Karpas-422 (cell line): ENCODE data around the gene TBC1D22A. TPM values are rescaled to one million over a fixed set of nuclear protein-coding genes. Genes with fewer than 3 reads are reported as not detected.
"Not testable (repeated sequence)": the region's sequence is repeated elsewhere in the genome, so short reads cannot be mapped to it uniquely, and the experiment has no call there.

ENCODE experiments used
- DNase-seq: peaks from one replicate; pipeline ENCODE4 v3.0.0-alpha.2; 2015
- H2AFZ ChIP-seq: fragments of 200-600 bp; sonication (generic); 2 replicates; pipeline ENCODE4 v1.6.1; 2014; ENCODE audit warnings: antibody characterized with exemption, low read length, mixed read lengths
- H3K27ac ChIP-seq: fragments of 200-600 bp; sonication (generic); 2 replicates; pipeline ENCODE4 v1.5.1; 2014; ENCODE audit warnings: mild to moderate bottlenecking, low read length, moderate library complexity
- H3K27me3 ChIP-seq: fragments of 200-600 bp; sonication (generic); 2 replicates; pipeline ENCODE4 v1.6.1; 2014; ENCODE audit warnings: low read length, mixed read lengths
- H3K36me3 ChIP-seq: fragments of 200-600 bp; sonication (generic); 2 replicates; pipeline ENCODE4 v1.6.1; 2014; ENCODE audit warnings: low read length, mixed read lengths; ENCODE audit not compliant: insufficient read depth
- H3K4me1 ChIP-seq: fragments of 200-600 bp; sonication (generic); 2 replicates; pipeline ENCODE4 v1.6.1; 2014; ENCODE audit warnings: mild to moderate bottlenecking, low read length, mixed read lengths
- H3K4me2 ChIP-seq: fragments of 200-600 bp; sonication (generic); 2 replicates; pipeline ENCODE4 v1.6.1; 2014; ENCODE audit warnings: low read length, low read depth, mild to moderate bottlenecking; ENCODE audit not compliant: poor library complexity, severe bottlenecking
- H3K4me3 ChIP-seq: fragments of 200-600 bp; sonication (generic); 2 replicates; pipeline ENCODE4 v1.5.1; 2014; ENCODE audit warnings: mild to moderate bottlenecking, antibody characterized with exemption, low read length, mixed read lengths
- H3K79me2 ChIP-seq: fragments of 200-600 bp; sonication (generic); 2 replicates; pipeline ENCODE4 v1.6.1; 2014; ENCODE audit warnings: mild to moderate bottlenecking, low read length, mixed read lengths
- H3K9ac ChIP-seq: fragments of 200-600 bp; sonication (generic); 2 replicates; pipeline ENCODE4 v1.6.0; 2014; ENCODE audit warnings: low read length
- H3K9me2 ChIP-seq: fragments of 200-600 bp; sonication (generic), shearing (Covaris generic); replicated peaks from 2 replicates; pipeline ENCODE4 v1.6.0; 2014; ENCODE audit warnings: mild to moderate bottlenecking, low read length, moderate library complexity; ENCODE audit not compliant: insufficient read depth
- H3K9me3 ChIP-seq: fragments of 300-700, 200-600 bp; sonication (generic); 2 replicates; pipeline ENCODE4 v1.6.1; 2014; ENCODE audit warnings: low read length, mixed read lengths
- H4K20me1 ChIP-seq: fragments of 200-600 bp; sonication (generic); 2 replicates; pipeline ENCODE4 v1.6.1; 2014; ENCODE audit warnings: mild to moderate bottlenecking, antibody characterized with exemption, low read length, low read depth; ENCODE audit not compliant: insufficient read depth
- total RNA-seq: library from RNA; depleted of rRNA; stranded (reverse); fragments of >200 nt; shearing (Covaris generic); gene quantifications from 2 replicates; pipeline ENCODE4 v1.2.3, GENCODE V29; 2014; ENCODE audit warnings: low replicate concordance

The TBC1D22A gene
- total RNA-seq, 1 experiment from 2014 or later = 27.7 TPM

DNA sequence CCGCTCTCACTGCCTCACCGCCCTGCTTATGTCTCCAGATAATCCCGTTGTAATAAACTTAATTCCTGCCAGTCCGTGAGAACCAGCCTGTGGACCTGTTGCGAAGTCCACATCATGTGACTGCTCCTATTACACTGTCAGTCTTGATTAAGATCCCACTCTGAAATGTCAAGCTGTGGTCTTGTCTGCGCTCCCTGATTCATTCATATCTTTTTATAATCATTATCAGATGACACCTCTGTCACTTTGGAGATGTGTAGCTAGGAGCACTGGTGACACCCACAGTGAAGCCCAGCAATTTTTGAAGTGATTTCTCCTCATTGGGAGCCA lies 377.3 kb downstream of the TBC1D22A start:
- no peak overlapping the region for H3K27ac ChIP-seq
- H3K36me3 ChIP-seq = no peaks in the 10 kb centered on the region
- no peaks in the 10 kb centered on the region for H3K9me2 ChIP-seq
- no peaks in the 10 kb centered on the region for H3K27me3 ChIP-seq
- H3K9ac ChIP-seq = no peak overlapping the region
- H3K9me3 ChIP-seq = no peaks in the 10 kb centered on the region
- no peak overlapping the region for H3K4me2 ChIP-seq
- no peak for DNase-seq
- no peaks in the 10 kb centered on the region for H4K20me1 ChIP-seq
- H3K4me3 ChIP-seq = no peak overlapping the region
- H3K79me2 ChIP-seq = no peaks in the 10 kb centered on the region
- H2AFZ ChIP-seq = no peak overlapping the region
- H3K4me1 ChIP-seq = no peaks in the 10 kb centered on the region

DNA sequence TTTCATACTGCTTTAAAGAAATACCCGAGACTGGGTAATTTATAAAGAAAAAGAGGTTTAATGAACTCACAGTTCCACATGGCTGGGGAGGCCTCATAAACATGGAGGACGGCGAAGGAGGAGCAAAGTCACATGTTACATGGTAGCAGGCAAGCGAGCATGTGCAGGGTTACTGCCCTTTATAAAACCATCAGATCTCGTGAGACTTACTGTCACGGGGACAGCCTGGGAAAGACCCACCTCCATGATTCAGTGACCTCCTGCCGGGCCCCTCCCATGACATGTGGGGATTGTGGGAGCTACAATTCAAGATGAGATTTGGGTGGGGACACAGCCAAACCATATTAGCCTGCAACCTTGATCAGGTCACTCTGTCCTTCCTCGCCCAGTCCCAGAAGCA lies 378.5 kb downstream of the TBC1D22A start:
- not testable (repeated sequence) for H3K9me2 ChIP-seq, H3K36me3 ChIP-seq, DNase-seq, H3K4me2 ChIP-seq, H3K9me3 ChIP-seq, H3K4me3 ChIP-seq, H3K79me2 ChIP-seq, H4K20me1 ChIP-seq, H3K4me1 ChIP-seq, H3K27me3 ChIP-seq, H3K27ac ChIP-seq, H2AFZ ChIP-seq, H3K9ac ChIP-seq

DNA sequence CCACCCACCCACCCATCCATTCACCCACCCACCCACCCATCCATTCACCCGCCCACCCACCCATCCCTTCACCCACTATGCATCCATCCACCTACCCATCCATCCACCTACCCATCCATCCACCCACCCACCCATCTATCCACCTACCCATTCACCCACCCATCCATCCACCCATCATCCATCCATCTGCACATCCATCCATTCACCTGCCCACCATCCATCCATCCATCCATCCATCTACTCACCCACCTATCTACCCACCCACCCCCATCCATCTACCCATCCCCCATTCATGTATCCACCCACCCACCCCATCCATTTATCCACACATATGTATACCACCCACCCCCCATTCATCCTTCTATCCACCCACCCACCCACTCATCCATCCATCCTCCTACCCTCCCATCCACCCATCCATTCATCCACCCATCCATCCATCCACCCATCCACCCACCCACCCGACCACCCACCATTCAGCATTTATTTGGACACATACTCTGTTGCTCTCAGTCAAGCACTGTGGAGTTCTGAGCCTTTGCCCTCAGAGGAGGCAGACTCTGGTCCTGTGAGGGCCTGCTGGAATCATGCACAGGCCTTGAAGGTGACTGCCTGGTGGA lies 380.1 kb downstream of the TBC1D22A start:
- Histone ChIP-seq H3K4me2 (no peak overlapping the region), H4K20me1 (no peaks in the 10 kb centered on the region), H3K9ac (no peak overlapping the region)

DNA sequence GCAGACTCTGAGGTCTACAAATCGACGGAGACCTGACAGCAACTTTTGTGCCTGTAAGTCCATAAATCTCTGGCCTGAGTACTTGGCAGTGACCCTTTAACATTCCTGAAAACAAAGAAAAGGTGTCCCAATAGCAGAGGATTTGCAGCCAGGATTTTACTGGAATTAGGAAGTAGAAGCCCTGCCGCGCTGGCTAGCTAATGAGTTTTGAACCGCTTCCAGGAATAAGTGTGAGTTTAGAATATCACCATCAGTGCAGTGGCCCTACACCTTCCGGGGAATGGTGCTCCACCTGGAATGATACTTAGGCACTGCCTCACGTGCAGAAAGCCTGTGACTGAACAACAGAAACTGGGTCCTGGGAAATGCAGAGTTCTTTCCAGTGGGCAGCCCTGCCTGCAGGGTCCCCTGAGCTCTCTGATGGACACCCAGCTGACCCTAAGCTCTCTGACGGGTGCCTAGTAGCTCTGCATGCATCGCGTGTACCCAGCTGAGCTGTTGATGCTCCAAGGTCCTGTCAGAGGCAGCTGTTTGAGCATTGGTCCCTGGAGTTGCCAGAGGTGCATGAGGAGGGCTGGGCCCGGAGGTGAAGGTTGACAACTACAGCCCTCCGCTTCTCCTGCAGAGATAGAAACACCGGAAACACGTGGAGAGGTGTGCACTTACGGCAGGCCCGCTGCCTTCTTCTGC lies 380.9 kb downstream of the TBC1D22A start:
- DNase-seq = no peak
- Histone ChIP-seq H3K9me2 (no peaks in the 10 kb centered on the region), H3K4me2 (no peak overlapping the region), H3K27ac (no peak overlapping the region), H3K36me3 (no peaks in the 10 kb centered on the region), H3K9me3 (no peaks in the 10 kb centered on the region), H3K27me3 (no peaks in the 10 kb centered on the region), H3K79me2 (no peaks in the 10 kb centered on the region), H3K9ac (no peak overlapping the region), H2AFZ (no peak overlapping the region), H3K4me3 (no peak overlapping the region), H3K4me1 (no peaks in the 10 kb centered on the region), H4K20me1 (no peaks in the 10 kb centered on the region)

More for the DNA sequence above, 380.1 kb downstream of the TBC1D22A start:
- Histone ChIP-seq H3K79me2 (no peaks in the 10 kb centered on the region), H3K36me3 (no peaks in the 10 kb centered on the region), H3K27ac (no peak overlapping the region), H3K9me2 (no peaks in the 10 kb centered on the region), H3K27me3 (no peaks in the 10 kb centered on the region), H3K9me3 (no peaks in the 10 kb centered on the region), H3K4me1 (no peaks in the 10 kb centered on the region), H3K4me3 (no peak overlapping the region), H2AFZ (no peak overlapping the region)
- no peak for DNase-seq

DNA sequence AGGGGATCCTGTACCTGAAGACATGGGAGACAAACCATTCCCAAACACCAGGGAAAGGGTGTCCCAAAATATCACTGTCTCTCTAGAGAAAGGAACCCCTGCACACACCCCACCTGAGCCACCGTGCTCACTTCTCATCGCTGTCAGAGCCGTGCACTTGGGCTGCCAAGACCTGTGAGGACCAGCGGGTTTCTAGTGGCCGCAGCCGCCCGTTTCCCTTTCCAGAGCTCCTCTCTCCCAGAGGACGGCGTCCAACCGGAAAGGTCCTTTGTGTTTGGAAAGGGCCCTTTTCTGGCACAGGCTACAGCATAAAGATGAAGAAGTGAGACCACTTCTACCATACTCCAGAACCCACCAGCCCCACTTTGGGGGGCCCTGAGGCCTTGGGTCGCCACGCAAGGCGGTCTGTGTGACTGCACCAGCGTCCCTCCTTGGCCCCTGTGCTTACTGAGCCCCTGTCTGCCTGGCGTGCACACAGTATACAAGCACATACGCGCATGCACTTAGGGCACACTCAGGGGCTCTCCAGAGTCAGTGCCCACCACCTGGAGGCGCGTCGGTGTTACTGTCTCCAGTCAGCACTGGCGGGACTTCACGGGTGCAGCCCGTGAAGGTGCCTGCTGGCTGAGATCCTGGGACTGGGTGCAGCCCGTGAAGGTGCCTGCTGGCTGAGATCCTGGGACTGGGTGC lies 381.8 kb downstream of the TBC1D22A start:
- Histone ChIP-seq H3K27ac (no peak overlapping the region), H3K4me1 (no peaks in the 10 kb centered on the region), H3K9me3 (no peaks in the 10 kb centered on the region), H3K9me2 (no peaks in the 10 kb centered on the region), H2AFZ (no peak overlapping the region), H3K79me2 (no peaks in the 10 kb centered on the region), H3K27me3 (no peaks in the 10 kb centered on the region), H3K36me3 (no peaks in the 10 kb centered on the region), H3K4me3 (no peak overlapping the region), H3K4me2 (no peak overlapping the region), H3K9ac (no peak overlapping the region), H4K20me1 (no peaks in the 10 kb centered on the region)
- no peak for DNase-seq

DNA sequence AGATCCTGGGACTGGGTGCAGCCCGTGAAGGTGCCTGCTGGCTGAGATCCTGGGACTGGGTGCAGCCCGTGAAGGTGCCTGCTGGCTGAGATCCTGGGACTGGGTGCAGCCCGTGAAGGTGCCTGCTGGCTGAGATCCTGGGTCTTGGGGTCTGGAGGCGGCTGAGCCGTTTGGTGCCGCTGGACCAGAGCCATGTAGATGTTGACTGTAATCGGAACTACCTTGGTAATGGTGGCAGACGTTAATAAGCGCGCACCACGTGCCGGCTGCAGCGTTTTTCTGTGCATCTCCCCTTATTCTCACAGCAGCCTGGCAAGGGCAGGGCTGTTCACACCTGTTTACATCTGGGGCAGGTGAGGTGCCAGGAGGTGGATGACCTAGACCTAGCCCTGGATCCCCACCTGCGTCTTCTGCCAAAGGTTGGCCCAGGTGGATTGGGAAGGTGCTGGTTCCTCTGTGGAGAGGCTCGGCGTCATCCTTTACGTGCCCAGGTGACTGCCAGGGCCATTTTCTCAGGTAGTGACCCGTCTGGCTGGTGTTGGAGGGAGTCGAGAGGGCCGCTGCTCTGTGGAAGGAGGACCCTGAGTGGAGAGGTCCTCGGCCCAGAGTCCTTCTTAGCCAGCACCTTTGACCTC lies 382.5 kb downstream of the TBC1D22A start:
- H3K27me3 ChIP-seq = no peaks in the 10 kb centered on the region
- no peak for DNase-seq
- no peak overlapping the region for H3K27ac ChIP-seq
- H3K9me2 ChIP-seq = no peaks in the 10 kb centered on the region
- H3K4me3 ChIP-seq = no peak overlapping the region
- H3K9me3 ChIP-seq = no peaks in the 10 kb centered on the region
- H3K79me2 ChIP-seq = no peaks in the 10 kb centered on the region
- no peak overlapping the region for H3K9ac ChIP-seq
- H2AFZ ChIP-seq = no peak overlapping the region
- H3K36me3 ChIP-seq = no peaks in the 10 kb centered on the region
- no peaks in the 10 kb centered on the region for H3K4me1 ChIP-seq
- no peaks in the 10 kb centered on the region for H4K20me1 ChIP-seq
- H3K4me2 ChIP-seq = no peak overlapping the region

DNA sequence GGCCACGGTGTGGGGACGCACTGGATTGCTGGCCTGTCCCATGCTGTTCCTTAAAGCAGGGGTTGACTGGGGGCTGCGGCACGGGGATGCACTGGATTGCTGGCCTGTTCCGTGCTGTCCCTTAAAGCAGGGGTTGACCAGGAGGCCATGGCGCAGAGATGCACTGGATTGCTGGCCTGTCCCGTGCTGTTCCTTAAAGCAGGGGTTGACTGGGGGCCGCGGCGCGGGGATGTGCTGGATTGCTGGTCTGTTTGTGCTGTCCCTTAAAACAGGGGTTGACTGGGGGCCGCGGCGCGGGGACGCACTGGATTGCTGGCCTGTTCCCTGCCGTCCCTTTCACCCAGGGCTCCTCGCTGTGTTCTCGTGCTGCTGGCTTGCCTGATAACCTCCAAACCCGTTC lies 383.4 kb downstream of the TBC1D22A start:
- Histone ChIP-seq H3K9me2 (no peaks in the 10 kb centered on the region), H3K79me2 (no peaks in the 10 kb centered on the region), H3K27ac (no peak overlapping the region), H3K4me3 (no peak overlapping the region), H2AFZ (no peak overlapping the region), H3K4me2 (no peak overlapping the region), H3K36me3 (no peaks in the 10 kb centered on the region), H3K27me3 (no peaks in the 10 kb centered on the region), H3K9ac (no peak overlapping the region), H4K20me1 (no peaks in the 10 kb centered on the region), H3K9me3 (no peaks in the 10 kb centered on the region), H3K4me1 (no peaks in the 10 kb centered on the region)
- DNase-seq = no peak

DNA sequence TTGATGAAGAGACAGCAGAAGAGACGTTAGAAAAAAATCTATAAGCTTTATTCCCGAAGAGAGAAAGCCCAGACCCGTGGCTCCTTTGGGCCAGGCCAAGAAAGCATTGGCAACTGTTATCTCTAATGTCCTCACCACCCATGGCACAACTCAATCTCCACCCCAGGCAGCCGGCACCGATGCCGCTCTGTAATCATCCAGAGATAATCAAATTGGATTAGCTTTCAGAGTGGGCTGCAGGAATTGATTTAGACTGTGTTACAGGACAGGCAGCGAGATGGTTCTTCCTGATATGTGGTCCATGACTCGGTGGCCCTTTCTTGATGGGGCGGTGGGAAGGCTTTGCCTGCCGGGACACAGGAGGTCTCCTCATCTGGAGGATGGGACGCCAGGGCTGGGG lies 383.9 kb downstream of the TBC1D22A start:
- Histone ChIP-seq H3K9me3 (no peaks in the 10 kb centered on the region), H3K4me1 (no peaks in the 10 kb centered on the region), H3K9ac (no peak overlapping the region), H3K4me2 (no peak overlapping the region), H3K9me2 (no peaks in the 10 kb centered on the region), H3K27me3 (no peaks in the 10 kb centered on the region), H3K27ac (no peak overlapping the region), H3K36me3 (no peaks in the 10 kb centered on the region), H3K79me2 (no peaks in the 10 kb centered on the region), H3K4me3 (no peak overlapping the region), H4K20me1 (no peaks in the 10 kb centered on the region), H2AFZ (no peak overlapping the region)
- DNase-seq = no peak
